ENCODE measurements around the gene NRXN3. TPM values are rescaled to one million over a fixed set of nuclear protein-coding genes. Genes with fewer than 3 reads are reported as not detected.
"Not testable (repeated sequence)": the region's sequence is repeated elsewhere in the genome, so short reads cannot be mapped to it uniquely, and the experiment has no call there.

The NRXN3 gene
- total RNA-seq, 2 experiments from 2014 or later = not detected

DNA sequence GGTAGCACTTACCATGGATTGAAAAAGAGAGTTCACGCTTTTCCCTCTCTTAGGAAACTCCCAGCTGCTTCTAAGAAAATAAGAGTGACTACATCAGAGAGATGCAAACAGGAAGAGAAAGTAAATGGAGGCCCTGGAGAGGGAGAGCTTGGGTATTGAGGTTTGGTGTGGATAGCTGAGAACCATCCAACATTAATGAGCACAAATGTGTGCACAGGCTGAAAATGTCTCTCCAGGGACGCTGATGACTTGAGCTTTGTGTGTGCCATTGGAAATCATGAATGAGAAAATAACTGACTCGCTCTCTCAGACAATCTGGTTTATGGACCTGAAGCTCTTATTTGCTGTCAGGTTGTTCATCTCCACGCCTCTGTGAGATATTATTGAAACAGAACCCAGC is 318.8 kb downstream of the NRXN3 start:
- Mint-ChIP-seq H3K9me3 (ENCODE audit: low read depth) (no peaks in the 10 kb centered on the region), H3K27ac (no peak overlapping the region), H3K36me3 (no peaks in the 10 kb centered on the region), H3K27me3 (no peaks in the 10 kb centered on the region), H3K4me3 (no peak overlapping the region), H3K4me1 (no peaks in the 10 kb centered on the region)
- DNase-seq (no peak), ATAC-seq (no peak)
- CTCF ChIA-PET = no interaction called here

DNA sequence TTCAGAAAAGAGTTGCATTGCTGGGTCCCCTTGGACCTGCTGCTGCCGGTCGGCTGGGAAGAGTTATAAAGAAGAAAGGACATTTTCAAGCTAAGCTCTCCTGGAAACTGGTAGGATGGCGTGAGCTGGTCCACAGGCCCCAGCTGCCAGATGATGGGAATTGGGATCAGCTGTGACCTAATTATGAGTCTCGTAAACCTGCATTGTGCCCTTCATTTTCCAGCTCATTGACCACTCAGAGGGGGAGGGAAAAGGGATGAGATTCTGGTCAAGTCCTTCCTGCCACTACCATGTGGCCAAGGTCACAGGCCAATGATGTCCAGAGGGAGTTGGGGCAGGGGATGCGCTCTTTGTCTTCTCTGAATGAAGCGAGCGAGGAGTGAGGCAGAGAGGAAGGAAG is 320.9 kb downstream of the NRXN3 start:
- Mint-ChIP-seq H3K27me3 (no peaks in the 10 kb centered on the region), H3K27ac (no peak overlapping the region), H3K9me3 (ENCODE audit: low read depth) (no peaks in the 10 kb centered on the region), H3K36me3 (no peaks in the 10 kb centered on the region), H3K4me3 (no peak overlapping the region), H3K4me1 (no peaks in the 10 kb centered on the region)
- no peak for DNase-seq
- CTCF ChIA-PET = no interaction called here
- no peak for ATAC-seq

DNA sequence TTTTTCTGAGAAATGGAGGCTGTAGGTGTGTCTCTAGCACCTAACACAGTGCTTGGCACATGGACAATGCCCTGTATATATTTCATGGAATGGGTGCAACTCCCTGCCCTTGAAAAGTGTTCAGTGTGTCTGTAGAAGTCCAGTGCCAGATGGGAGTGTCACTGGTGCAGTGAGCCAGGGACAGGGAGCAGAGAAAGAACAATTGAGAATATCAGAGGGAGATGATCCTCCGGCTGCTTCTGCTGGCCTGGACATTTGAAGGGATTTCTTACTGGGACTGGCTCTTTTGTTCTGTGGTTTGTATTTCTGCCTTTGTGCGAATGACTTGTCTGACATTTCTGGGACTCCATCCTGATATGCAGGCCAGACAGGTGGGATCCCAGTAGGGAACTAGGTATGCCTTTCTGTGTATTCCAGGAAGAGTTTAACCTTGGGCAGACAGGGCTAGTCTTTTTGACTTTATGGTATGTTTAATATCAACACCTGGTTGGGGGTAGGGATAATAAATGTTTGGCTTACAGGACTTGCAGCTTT is 328.0 kb downstream of the NRXN3 start:
- Mint-ChIP-seq H3K27me3 (no peaks in the 10 kb centered on the region), H3K36me3 (no peaks in the 10 kb centered on the region), H3K27ac (no peak overlapping the region), H3K4me1 (no peaks in the 10 kb centered on the region), H3K4me3 (no peak overlapping the region), H3K9me3 (ENCODE audit: low read depth) (no peaks in the 10 kb centered on the region)
- no peak for ATAC-seq
- no peak for DNase-seq
- CTCF ChIA-PET = no interaction called here

- ATAC-seq (no peak), DNase-seq (no peak)
- Mint-ChIP-seq H3K27me3 (no peaks in the 10 kb centered on the region), H3K9me3 (ENCODE audit: low read depth) (no peaks in the 10 kb centered on the region), H3K4me1 (no peaks in the 10 kb centered on the region), H3K27ac (no peak overlapping the region), H3K4me3 (no peak overlapping the region), H3K36me3 (no peaks in the 10 kb centered on the region)
- CTCF ChIA-PET = no interaction called here
These were observed 331.7 kb downstream of the NRXN3 start for GRCh38 chr14:78501909-78502308.

DNA sequence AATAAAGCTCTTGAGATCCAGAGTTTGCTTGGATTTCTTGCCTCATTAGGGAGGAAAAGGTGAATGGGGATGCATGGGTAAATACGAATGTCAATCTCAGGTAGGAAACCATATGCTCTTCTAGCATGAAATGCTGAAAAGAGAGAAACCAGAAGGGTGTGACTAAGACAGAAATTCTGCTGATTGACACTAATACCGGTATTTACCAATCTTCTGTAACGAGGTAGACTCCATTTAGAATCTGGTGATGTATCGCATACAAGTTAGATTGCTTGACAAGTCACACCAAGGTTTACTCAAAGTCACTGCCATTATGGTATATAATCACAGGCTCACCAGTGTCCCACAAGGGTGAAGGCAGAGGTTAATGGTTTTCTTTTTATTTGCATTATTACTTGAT is 337.9 kb downstream of the NRXN3 start:
- no peaks in the 10 kb centered on the region for H3K27me3 Mint-ChIP-seq
- DNase-seq (no peak), ATAC-seq (no peak)
- H3K4me3 Mint-ChIP-seq = no peak overlapping the region
- no peak overlapping the region for H3K27ac Mint-ChIP-seq
- no peaks in the 10 kb centered on the region for H3K36me3 Mint-ChIP-seq
- CTCF ChIA-PET = no interaction called here
- H3K4me1 Mint-ChIP-seq = no peaks in the 10 kb centered on the region
- peaks cover 2% of the 10 kb centered on the region for H3K9me3 Mint-ChIP-seq (ENCODE audit: low read depth)

- CTCF ChIA-PET = no interaction called here
- H3K36me3 Mint-ChIP-seq = no peaks in the 10 kb centered on the region
- no peaks in the 10 kb centered on the region for H3K4me1 Mint-ChIP-seq
- peaks cover 2% of the 10 kb centered on the region for H3K9me3 Mint-ChIP-seq (ENCODE audit: low read depth)
- no peak overlapping the region for H3K4me3 Mint-ChIP-seq
- no peak for ATAC-seq
- DNase-seq = no peak
- H3K27ac Mint-ChIP-seq = no peak overlapping the region
- H3K27me3 Mint-ChIP-seq = no peaks in the 10 kb centered on the region
These were observed 339.3 kb downstream of the NRXN3 start for GRCh38 chr14:78509516-78509915.

GRCh38 chr14:78512021-78512420 is 341.8 kb downstream of the NRXN3 start:
- H3K27me3 Mint-ChIP-seq = no peaks in the 10 kb centered on the region
- no peak for DNase-seq
- H3K9me3 Mint-ChIP-seq (ENCODE audit: low read depth) = peaks cover 2% of the 10 kb centered on the region
- no peak overlapping the region for H3K27ac Mint-ChIP-seq
- H3K4me1 Mint-ChIP-seq = no peaks in the 10 kb centered on the region
- H3K4me3 Mint-ChIP-seq = no peak overlapping the region
- CTCF ChIA-PET = no interaction called here
- no peak for ATAC-seq
- H3K36me3 Mint-ChIP-seq = no peaks in the 10 kb centered on the region

DNA sequence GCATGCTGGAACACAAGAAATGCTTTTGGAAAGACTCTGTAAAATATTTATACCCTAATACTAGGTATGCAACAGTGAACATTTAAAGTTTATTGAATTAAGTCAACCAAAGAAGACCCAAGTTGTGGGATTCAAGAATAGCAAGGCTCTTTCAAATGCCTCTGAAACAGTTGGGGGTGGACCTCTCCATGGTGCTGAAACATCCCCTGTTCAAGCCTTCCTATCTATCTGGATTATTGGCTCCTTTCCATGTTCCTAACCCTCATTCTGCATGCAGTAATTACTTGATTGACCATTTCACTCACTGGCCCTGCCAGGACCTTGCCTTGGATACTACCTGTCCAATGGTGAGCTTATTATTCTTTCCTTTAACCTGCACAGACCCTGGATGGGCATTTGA is 349.7 kb downstream of the NRXN3 start:
- ATAC-seq (no peak), DNase-seq (peak; percentile 44)
- CTCF ChIA-PET = no interaction called here
- Mint-ChIP-seq H3K4me1 (no peaks in the 10 kb centered on the region), H3K27ac (no peak overlapping the region), H3K36me3 (no peaks in the 10 kb centered on the region), H3K9me3 (ENCODE audit: low read depth) (no peaks in the 10 kb centered on the region), H3K27me3 (no peaks in the 10 kb centered on the region), H3K4me3 (no peak overlapping the region)

- Mint-ChIP-seq H3K27ac (no peak overlapping the region), H3K4me3 (no peak overlapping the region), H3K9me3 (ENCODE audit: low read depth) (no peaks in the 10 kb centered on the region), H3K36me3 (no peaks in the 10 kb centered on the region), H3K27me3 (no peaks in the 10 kb centered on the region), H3K4me1 (no peaks in the 10 kb centered on the region)
- CTCF ChIA-PET = no interaction called here
- ATAC-seq (no peak), DNase-seq (no peak)
These were observed 354.0 kb downstream of the NRXN3 start for GRCh38 chr14:78524196-78524595.

DNA sequence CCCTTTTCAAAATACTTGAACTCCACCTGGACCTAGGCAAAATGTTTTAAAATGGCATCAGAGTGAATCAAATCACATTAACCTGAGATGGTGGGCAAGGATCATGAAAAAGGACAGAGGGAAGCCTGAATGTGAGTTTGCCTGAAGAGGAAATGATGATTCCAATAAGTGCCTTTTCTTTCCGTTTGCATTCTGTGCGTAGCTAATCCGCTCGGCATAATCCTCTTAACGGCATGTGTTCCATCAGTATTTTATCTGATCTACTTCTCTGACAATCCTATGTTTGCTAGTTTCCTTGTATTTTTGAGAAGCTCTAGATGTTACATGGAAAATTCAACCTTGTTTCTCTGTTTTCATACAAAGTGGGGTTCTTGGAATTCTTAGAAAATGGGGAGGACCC is 354.6 kb downstream of the NRXN3 start:
- Mint-ChIP-seq H3K27me3 (no peaks in the 10 kb centered on the region), H3K27ac (no peak overlapping the region), H3K36me3 (no peaks in the 10 kb centered on the region), H3K4me1 (no peaks in the 10 kb centered on the region), H3K9me3 (ENCODE audit: low read depth) (no peaks in the 10 kb centered on the region), H3K4me3 (no peak overlapping the region)
- ATAC-seq (no peak), DNase-seq (no peak)
- CTCF ChIA-PET = no interaction called here

GRCh38 chr14:78530078-78530477 is 359.9 kb downstream of the NRXN3 start:
- Mint-ChIP-seq H3K36me3 (no peaks in the 10 kb centered on the region), H3K4me1 (no peaks in the 10 kb centered on the region), H3K27ac (no peak overlapping the region), H3K27me3 (no peaks in the 10 kb centered on the region), H3K9me3 (ENCODE audit: low read depth) (peaks cover 7% of the 10 kb centered on the region), H3K4me3 (no peak overlapping the region)
- DNase-seq = no peak
- no peak for ATAC-seq
- CTCF ChIA-PET = no interaction called here

GRCh38 chr14:78534141-78534540 is 364.0 kb downstream of the NRXN3 start:
- DNase-seq (no peak), ATAC-seq (no peak)
- CTCF ChIA-PET = no interaction called here
- H3K4me1 Mint-ChIP-seq = no peaks in the 10 kb centered on the region
- no peak overlapping the region for H3K4me3 Mint-ChIP-seq
- H3K27ac Mint-ChIP-seq = no peak overlapping the region
- H3K36me3 Mint-ChIP-seq = no peaks in the 10 kb centered on the region
- peaks cover 7% of the 10 kb centered on the region for H3K9me3 Mint-ChIP-seq (ENCODE audit: low read depth)
- no peaks in the 10 kb centered on the region for H3K27me3 Mint-ChIP-seq

DNA sequence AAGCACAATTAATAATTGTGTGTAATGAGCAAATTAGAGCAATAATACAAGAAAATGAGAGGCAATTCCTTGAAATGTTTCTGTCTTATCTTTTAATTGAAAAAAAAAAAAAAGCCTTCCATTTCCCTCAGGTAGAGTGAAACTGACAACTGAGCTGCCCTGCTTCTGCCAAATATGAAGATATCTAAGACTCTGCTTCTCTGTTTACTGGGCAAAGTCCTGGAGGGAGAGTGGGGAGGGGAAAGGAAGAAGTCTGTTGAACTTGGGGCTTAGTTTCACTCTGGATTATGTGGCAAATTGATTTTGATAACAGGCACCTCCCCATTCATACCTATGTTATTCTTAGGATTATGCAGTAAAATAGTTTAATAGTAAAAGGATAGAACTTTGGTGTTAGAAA is 364.9 kb downstream of the NRXN3 start:
- Mint-ChIP-seq H3K4me3 (no peak overlapping the region), H3K27me3 (no peaks in the 10 kb centered on the region), H3K9me3 (ENCODE audit: low read depth) (peaks cover 7% of the 10 kb centered on the region), H3K36me3 (no peaks in the 10 kb centered on the region), H3K4me1 (no peaks in the 10 kb centered on the region), H3K27ac (no peak overlapping the region)
- DNase-seq (no peak), ATAC-seq (no peak)
- CTCF ChIA-PET = no interaction called here

DNA sequence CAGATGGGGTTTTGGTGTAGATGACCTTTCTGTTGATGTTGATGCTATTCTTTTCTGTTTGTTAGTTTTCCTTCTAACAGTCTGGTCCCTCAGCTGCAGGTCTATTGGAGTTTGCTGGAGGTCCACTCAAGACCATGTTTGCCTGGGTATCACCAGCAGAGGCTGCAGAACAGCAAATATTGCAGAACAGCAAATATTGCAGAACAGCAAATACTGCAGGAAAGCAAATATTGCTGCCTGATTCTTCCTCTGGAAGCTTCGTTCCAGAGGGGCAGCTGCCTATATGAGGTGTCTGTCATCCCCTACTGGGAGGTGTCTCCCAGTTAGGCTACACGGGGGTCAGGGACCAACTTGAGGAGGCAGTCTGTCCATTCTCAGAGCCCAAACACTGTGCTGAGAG is 371.6 kb downstream of the NRXN3 start:
- H3K4me3 Mint-ChIP-seq; H3K4me1 Mint-ChIP-seq; DNase-seq; H3K27me3 Mint-ChIP-seq; H3K27ac Mint-ChIP-seq; H3K9me3 Mint-ChIP-seq (ENCODE audit: low read depth); H3K36me3 Mint-ChIP-seq; ATAC-seq; CTCF ChIA-PET: not testable (repeated sequence)

DNA sequence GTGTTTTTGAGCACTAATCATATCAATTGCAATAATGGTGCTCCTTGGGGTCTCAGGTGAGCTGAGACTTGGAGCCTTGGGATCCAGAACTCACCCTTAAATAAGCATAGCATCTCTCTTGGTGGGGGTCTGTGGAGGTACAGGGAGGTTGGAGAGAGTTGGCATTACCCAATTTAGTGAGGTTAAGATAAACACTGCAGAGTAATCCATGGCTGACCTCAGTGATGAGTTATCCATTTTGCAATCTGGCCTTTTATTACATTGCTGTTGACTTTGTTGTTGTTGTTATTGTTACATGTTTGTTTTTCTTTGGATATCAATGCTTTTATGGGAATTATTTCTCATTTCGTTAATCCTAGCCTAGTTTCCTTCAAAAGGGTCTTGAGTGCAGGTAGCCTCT is 373.3 kb downstream of the NRXN3 start:
- Mint-ChIP-seq H3K4me3 (no peak overlapping the region), H3K4me1 (no peaks in the 10 kb centered on the region), H3K9me3 (ENCODE audit: low read depth) (peaks cover 3% of the 10 kb centered on the region)

More for the DNA sequence above, 373.3 kb downstream of the NRXN3 start:
- ATAC-seq (no peak), DNase-seq (no peak)
- Mint-ChIP-seq H3K36me3 (no peaks in the 10 kb centered on the region), H3K27ac (no peak overlapping the region), H3K27me3 (no peaks in the 10 kb centered on the region)
- CTCF ChIA-PET = no interaction called here

All from activated CD8-positive, alpha-beta memory T cell treated with anti-CD3 and anti-CD28 coated beads, Interleukin-2, amount 10 ng/mL, durations not matched to agents 7 days and 5 days (primary cell).